ENCODE results near the gene SLC9A1. TPM values are rescaled to one million over a fixed set of nuclear protein-coding genes. Genes with fewer than 3 reads are reported as not detected.

Gene SLC9A1
- total and polyA plus RNA-seq, 10 of the 15 experiments (the other 5 are each of a cell fraction or from before 2014, with no cell fraction given), result 0.87 to 21.4 (median 4.3) TPM

- H4K20me1 ChIP-seq (ENCODE audit: control insufficient read depth, insufficient read depth), result no peaks in the 10 kb centered on the region
- H3K9me3 ChIP-seq (replicated peaks; ENCODE audit: control insufficient read depth, insufficient read depth, low read length), result no peaks in the 10 kb centered on the region
- no peak overlapping the region for H3K27ac ChIP-seq (ENCODE audit: control insufficient read depth, insufficient read depth)
- peaks cover 24% of the 10 kb centered on the region for H3K4me1 ChIP-seq (ENCODE audit: control insufficient read depth, insufficient read depth, low read length)
- no TSS peak for BruUV-seq (replicated peaks)
- no peaks in the 10 kb centered on the region for H3K79me2 ChIP-seq (ENCODE audit: control insufficient read depth, insufficient read depth, low read length)
- in situ Hi-C loops (cut with MboI) (loop anchor here (5.0 kb wide), 3 partner anchors 95 to 290 kb away; partner anchors contain the start of gene GPR3), intact Hi-C loops (cut with micrococcal nuclease; ENCODE audit: unreplicated experiment) (loop anchor here (1.0 to 2.0 kb wide), 3 partner anchors 96 to 293 kb away; no protein-coding TSS in a partner anchor)
- ChIA-PET SMC1A (ENCODE audit: uncharacterized antibody, unreplicated experiment) (interaction anchor here (0.9 to 2.1 kb wide), 13 partner anchors 10 to 194 kb away, joined by 3 to 7 read pairs (median 4); partner anchors contain the start of gene SLC9A1), POLR2A (interaction anchor here (1.0 kb wide), 1 partner anchor 181 kb away, joined by 3 read pairs; no protein-coding TSS in a partner anchor), RAD21 (ENCODE audit: unreplicated experiment) (interaction anchor here (0.7 to 12.7 kb wide), 13 partner anchors 10 to 198 kb away, joined by 3 to 224 read pairs (median 7); partner anchors contain the start of gene SLC9A1), CTCF (interaction anchor here (0.6 to 16.9 kb wide), 27 partner anchors 9 to 293 kb away, joined by 3 to 577 read pairs (median 4); no protein-coding TSS in a partner anchor)
- no peak for ATAC-seq
- DNase-seq (ENCODE audit: low read depth, low spot score), result no peak
- TF ChIP-seq BRCA1 (IDR thresholded peaks at IDR 0.05; ENCODE audit: low read depth, low read length) (no peak), NKRF (conservative IDR thresholded peaks at IDR 0.05) (no peak), JUND (IDR thresholded peaks at IDR 0.05; ENCODE audit: low read depth, low read length) (no peak), SKIL (IDR thresholded peaks at IDR 0.05; ENCODE audit: low read depth, poor library complexity, severe bottlenecking) (no peak), SMAD5 (IDR thresholded peaks at IDR 0.05; ENCODE audit: low read depth) (no peak)
- TF ChIP-seq, protein P1, sequence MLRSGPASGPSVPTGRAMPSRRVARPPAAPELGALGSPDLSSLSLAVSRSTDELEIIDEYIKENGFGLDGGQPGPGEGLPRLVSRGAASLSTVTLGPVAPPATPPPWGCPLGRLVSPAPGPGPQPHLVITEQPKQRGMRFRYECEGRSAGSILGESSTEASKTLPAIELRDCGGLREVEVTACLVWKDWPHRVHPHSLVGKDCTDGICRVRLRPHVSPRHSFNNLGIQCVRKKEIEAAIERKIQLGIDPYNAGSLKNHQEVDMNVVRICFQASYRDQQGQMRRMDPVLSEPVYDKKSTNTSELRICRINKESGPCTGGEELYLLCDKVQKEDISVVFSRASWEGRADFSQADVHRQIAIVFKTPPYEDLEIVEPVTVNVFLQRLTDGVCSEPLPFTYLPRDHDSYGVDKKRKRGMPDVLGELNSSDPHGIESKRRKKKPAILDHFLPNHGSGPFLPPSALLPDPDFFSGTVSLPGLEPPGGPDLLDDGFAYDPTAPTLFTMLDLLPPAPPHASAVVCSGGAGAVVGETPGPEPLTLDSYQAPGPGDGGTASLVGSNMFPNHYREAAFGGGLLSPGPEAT (IDR thresholded peaks at IDR 0.05; ENCODE audit: low read depth), result no peak
- TF ChIP-seq, protein P2, sequence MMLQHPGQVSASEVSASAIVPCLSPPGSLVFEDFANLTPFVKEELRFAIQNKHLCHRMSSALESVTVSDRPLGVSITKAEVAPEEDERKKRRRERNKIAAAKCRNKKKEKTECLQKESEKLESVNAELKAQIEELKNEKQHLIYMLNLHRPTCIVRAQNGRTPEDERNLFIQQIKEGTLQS (IDR thresholded peaks at IDR 0.05; ENCODE audit: borderline replicate concordance, extremely low read depth, low read depth, low read length), result no peak
- 62% methylated on average over 17 of the region's 17 CpGs for WGBS (ENCODE audit: insufficient coverage, insufficient replicate concordance, low lambda C conversion rate, missing lambda C conversion rate)
- no peaks in the 10 kb centered on the region for H3K27me3 ChIP-seq (replicated peaks in 1 of 2; ENCODE audit: control insufficient read depth in 2 of 2, insufficient read depth in 2 of 2, low read length in 1 of 2)
- no peak overlapping the region for H3K9ac ChIP-seq (ENCODE audit: control insufficient read depth, insufficient read depth, low read length)
- no peak overlapping the region for H3K4me2 ChIP-seq (ENCODE audit: control insufficient read depth, insufficient read depth)
- H3K4me3 ChIP-seq, result no peak overlapping the region
- peaks cover 3 to 4% of the 10 kb centered on the region in 2 experiments; a peak in 3 of 4 replicates for H3K36me3 ChIP-seq (ENCODE audit: control insufficient read depth in 2 of 2, insufficient read depth in 2 of 2, low read length in 1 of 2)
- H2AFZ ChIP-seq (ENCODE audit: control insufficient read depth, low read depth, low read length), result no peak overlapping the region
- no peak for FAIRE-seq
Observed at GRCh38 chr1:27102134-27102706, 52.7 kb downstream of the SLC9A1 start.

Measured in GM12878 (cell line).